OCI-LY1 (cell line): ENCODE measurements around the gene RAB40B.

Experiments used
- H2AFZ ChIP-seq: fragments of 200-600 bp; sonication (generic), shearing (Covaris generic); 2 replicates; pipeline ENCODE4 v1.6.0; 2014; ENCODE audit warnings: antibody characterized with exemption, mild to moderate bottlenecking, low read length
- H3F3A ChIP-seq: fragments of 200-600 bp; sonication (generic), shearing (Covaris generic); 2 replicates; pipeline ENCODE4 v1.6.0; 2014; ENCODE audit warnings: mild to moderate bottlenecking, antibody characterized with exemption, low read length, moderate library complexity; ENCODE audit not compliant: insufficient read depth
- H3K27ac ChIP-seq: fragments of 200-600 bp; sonication (generic); 2 replicates; pipeline ENCODE4 v1.5.1; 2014; ENCODE audit warnings: low read length, mixed run types, mild to moderate bottlenecking, low read depth; ENCODE audit not compliant: poor library complexity, severe bottlenecking
- H3K27me3 ChIP-seq: fragments of 200-600 bp; sonication (generic); 2 replicates; pipeline ENCODE4 v1.6.0; 2014; ENCODE audit warnings: antibody characterized with exemption, mild to moderate bottlenecking, low read length, moderate library complexity; ENCODE audit not compliant: insufficient read depth
- H3K36me3 ChIP-seq: fragments of 200-600 bp; sonication (generic); 2 replicates; pipeline ENCODE4 v1.6.1; 2014; ENCODE audit warnings: mild to moderate bottlenecking, antibody characterized with exemption, low read length, moderate library complexity, mixed read lengths; ENCODE audit not compliant: insufficient read depth
- H3K4me1 ChIP-seq: fragments of 200-600 bp; sonication (generic); 2 replicates; pipeline ENCODE4 v1.5.1; 2014; ENCODE audit warnings: mild to moderate bottlenecking, low read length, moderate library complexity; ENCODE audit not compliant: insufficient read depth, severe bottlenecking
- H3K4me2 ChIP-seq: fragments of 200-600 bp; sonication (generic), shearing (Covaris generic); 2 replicates; pipeline ENCODE4 v1.6.1; 2014; ENCODE audit warnings: low read length
- H3K4me3 ChIP-seq: fragments of 200-600 bp; sonication (generic); 2 replicates; pipeline ENCODE4 v1.5.1; 2014; ENCODE audit warnings: low read length, low read depth, mild to moderate bottlenecking, mixed read lengths; ENCODE audit not compliant: poor library complexity, severe bottlenecking
- H3K79me2 ChIP-seq: fragments of 200-600 bp; shearing (Covaris generic); 2 replicates; pipeline ENCODE4 v1.6.1; 2016; ENCODE audit warnings: mixed run types, low read length, mixed read lengths; ENCODE audit not compliant: insufficient read depth
- H3K9ac ChIP-seq: fragments of 200-600 bp; sonication (generic), shearing (Covaris generic); 2 replicates; pipeline ENCODE4 v1.6.1; 2014; ENCODE audit warnings: mild to moderate bottlenecking, low read length, mixed read lengths
- H3K9me2 ChIP-seq: fragments of 200-600 bp; sonication (generic), shearing (Covaris generic); 2 replicates; pipeline ENCODE4 v1.6.1; 2014; ENCODE audit warnings: low read depth, mild to moderate bottlenecking, low read length, mixed read lengths
- H3K9me3 ChIP-seq: fragments of 200-600 bp; shearing (Covaris generic); 2 replicates; pipeline ENCODE4 v1.6.1; 2014; ENCODE audit warnings: low read length, mixed read lengths
- H4K20me1 ChIP-seq: fragments of 200-600 bp; sonication (generic), shearing (Covaris generic); 2 replicates; pipeline ENCODE4 v1.6.0; 2016; ENCODE audit warnings: mild to moderate bottlenecking, low read length; ENCODE audit not compliant: insufficient read depth
- EZH2 ChIP-seq: fragments of 200-600 bp; sonication (generic), shearing (Covaris generic); IDR thresholded peaks from 2 replicates; pipeline ENCODE4 v1.8.0; 2017; ENCODE audit warnings: borderline replicate concordance, mixed run types, mild to moderate bottlenecking, antibody characterized with exemption, low read length, moderate library complexity, mixed read lengths
- TF ChIP-seq, protein P1 (sequence below): fragments of 200-600 bp; sonication (generic), shearing (Covaris generic); IDR thresholded peaks from 2 replicates; pipeline ENCODE4 v1.5.1; 2017; ENCODE audit warnings: mild to moderate bottlenecking, antibody characterized with exemption, low read length, moderate library complexity, mixed read lengths

The RAB40B gene

DNA sequence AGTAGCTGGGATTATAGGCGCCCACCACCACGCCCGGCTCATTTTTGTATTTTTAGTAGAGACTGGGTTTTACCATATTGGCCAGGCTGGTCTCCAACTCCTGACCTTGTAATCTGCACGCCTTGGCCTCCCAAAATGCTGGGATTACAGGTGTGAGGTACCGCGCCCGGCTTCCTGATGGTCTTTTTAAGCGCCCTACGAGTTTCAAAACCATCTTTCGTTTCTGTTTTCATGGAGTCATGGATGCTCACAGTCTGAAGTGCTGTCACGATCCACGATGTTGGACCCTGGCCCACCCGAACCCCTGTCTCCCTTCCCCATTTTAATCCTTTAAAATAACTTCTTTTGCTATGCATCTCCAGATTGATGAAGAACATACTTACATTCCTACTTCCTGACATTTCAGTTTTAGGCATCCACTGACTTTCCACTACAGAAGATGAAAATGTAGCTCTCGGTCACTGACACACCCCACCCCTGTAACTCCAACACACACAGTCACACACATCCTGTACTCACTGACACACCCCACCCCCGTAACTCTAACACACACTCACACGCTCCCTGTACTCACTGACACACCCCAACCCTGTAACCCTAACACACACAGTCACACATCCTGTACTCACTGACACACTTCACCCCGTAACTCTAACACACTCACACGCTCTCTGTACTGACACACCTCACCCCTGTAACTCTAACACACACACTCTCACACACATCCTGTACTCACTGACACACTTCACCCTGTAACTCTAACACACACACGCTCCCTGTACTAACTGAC lies 27.6 kb downstream of the RAB40B start:
- Histone ChIP-seq H3K4me3 (no peak overlapping the region), H3K79me2 (no peaks in the 10 kb centered on the region), H3K9ac (no peak overlapping the region), H3K4me1 (no peaks in the 10 kb centered on the region), H3F3A (no peaks in the 10 kb centered on the region), H3K9me3 (no peaks in the 10 kb centered on the region), H3K9me2 (no peaks in the 10 kb centered on the region), H3K4me2 (no peak overlapping the region), H3K27ac (no peak overlapping the region), H4K20me1 (no peaks in the 10 kb centered on the region), H2AFZ (no peak overlapping the region), H3K27me3 (no peaks in the 10 kb centered on the region), H3K36me3 (no peaks in the 10 kb centered on the region; the same call in 1 of the 2 replicates)
- TF ChIP-seq, protein P1, sequence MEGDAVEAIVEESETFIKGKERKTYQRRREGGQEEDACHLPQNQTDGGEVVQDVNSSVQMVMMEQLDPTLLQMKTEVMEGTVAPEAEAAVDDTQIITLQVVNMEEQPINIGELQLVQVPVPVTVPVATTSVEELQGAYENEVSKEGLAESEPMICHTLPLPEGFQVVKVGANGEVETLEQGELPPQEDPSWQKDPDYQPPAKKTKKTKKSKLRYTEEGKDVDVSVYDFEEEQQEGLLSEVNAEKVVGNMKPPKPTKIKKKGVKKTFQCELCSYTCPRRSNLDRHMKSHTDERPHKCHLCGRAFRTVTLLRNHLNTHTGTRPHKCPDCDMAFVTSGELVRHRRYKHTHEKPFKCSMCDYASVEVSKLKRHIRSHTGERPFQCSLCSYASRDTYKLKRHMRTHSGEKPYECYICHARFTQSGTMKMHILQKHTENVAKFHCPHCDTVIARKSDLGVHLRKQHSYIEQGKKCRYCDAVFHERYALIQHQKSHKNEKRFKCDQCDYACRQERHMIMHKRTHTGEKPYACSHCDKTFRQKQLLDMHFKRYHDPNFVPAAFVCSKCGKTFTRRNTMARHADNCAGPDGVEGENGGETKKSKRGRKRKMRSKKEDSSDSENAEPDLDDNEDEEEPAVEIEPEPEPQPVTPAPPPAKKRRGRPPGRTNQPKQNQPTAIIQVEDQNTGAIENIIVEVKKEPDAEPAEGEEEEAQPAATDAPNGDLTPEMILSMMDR: no peak

DNA sequence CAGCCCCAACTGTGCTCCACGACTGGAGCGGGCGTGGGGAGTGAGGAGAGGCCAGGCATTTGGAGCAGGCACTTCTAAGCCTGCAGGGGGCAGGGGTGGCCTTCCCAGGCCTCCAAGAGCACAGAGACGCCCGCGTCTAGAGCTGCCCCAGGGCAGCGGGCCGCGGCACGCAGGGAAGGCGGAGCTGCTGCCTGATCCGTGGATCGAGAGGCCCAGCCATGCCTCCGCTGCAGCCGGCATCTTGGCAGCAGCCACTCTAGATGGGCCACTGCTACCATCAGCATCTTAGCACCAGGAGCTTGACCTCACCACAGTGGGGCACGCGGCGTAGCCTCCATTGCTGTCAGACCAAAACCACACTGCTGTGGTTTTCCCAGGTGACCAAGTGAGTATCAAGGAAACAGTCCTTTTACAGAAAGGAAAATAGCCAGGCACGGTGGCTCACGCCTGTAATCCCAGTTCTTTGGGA lies 29.8 kb downstream of the RAB40B start:
- no peaks in the 10 kb centered on the region for H3K9me3 ChIP-seq
- no peaks in the 10 kb centered on the region for H3K4me1 ChIP-seq
- no peaks in the 10 kb centered on the region for H3K79me2 ChIP-seq
- peak overlapping the region; percentile 11; the same call in 1 of the 2 replicates for H3K4me2 ChIP-seq
- no peaks in the 10 kb centered on the region for H4K20me1 ChIP-seq
- no peaks in the 10 kb centered on the region for H3K9me2 ChIP-seq
- no peak overlapping the region for H3K9ac ChIP-seq
- no peak overlapping the region for H3K4me3 ChIP-seq
- TF ChIP-seq, protein P1: peak; percentile 55
- TF ChIP-seq EZH2: no peak
- H3K27ac ChIP-seq: no peak overlapping the region
- no peak overlapping the region for H2AFZ ChIP-seq
- H3K27me3 ChIP-seq: no peaks in the 10 kb centered on the region; the same call in 1 of the 2 replicates
- no peaks in the 10 kb centered on the region; the same call in 1 of the 2 replicates for H3K36me3 ChIP-seq
- H3F3A ChIP-seq: no peaks in the 10 kb centered on the region

DNA sequence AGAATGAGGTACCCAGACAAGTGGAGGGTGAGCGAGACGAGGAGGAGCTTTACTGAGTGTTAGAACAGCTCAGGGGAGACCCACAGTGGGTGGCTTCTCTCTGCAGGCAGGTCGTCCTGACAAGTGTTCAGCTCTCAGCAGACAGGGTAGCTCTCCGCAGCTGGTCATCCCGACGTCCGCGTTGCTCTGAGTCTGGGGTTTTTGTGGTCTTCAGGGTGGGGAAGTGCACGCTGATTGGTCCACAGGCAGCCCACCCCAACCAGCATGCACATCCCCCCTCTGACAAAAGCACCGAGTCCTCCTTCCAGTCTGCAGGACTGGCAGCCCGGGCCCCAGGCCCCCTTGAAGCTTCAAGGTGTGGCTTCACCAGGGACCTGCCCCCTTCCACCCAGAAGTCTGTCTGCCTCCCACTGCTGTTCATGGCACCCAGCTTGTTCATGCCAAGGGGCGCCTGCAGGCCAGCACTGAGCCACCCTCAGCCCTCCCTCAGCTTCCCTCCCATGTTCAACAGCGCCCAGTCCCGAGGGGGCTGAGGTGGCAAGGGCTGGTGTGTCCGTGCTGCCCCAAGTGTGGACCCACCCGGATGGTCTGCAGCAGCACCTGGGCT lies 30.4 kb downstream of the RAB40B start:
- TF ChIP-seq, protein P1: no peak
- no peak for TF ChIP-seq EZH2
- no peak overlapping the region for H3K4me3 ChIP-seq
- no peak overlapping the region for H3K27ac ChIP-seq
- H3F3A ChIP-seq: no peaks in the 10 kb centered on the region
- H3K4me2 ChIP-seq: peak overlapping the region; percentile 11; the same call in 1 of the 2 replicates
- no peaks in the 10 kb centered on the region for H3K79me2 ChIP-seq
- no peaks in the 10 kb centered on the region for H3K4me1 ChIP-seq
- H2AFZ ChIP-seq: no peak overlapping the region
- no peak overlapping the region for H3K9ac ChIP-seq
- no peaks in the 10 kb centered on the region; the same call in 1 of the 2 replicates for H3K27me3 ChIP-seq
- H3K9me2 ChIP-seq: no peaks in the 10 kb centered on the region
- no peaks in the 10 kb centered on the region for H4K20me1 ChIP-seq
- no peaks in the 10 kb centered on the region for H3K9me3 ChIP-seq
- no peaks in the 10 kb centered on the region for H3K36me3 ChIP-seq
